HG03060 (cell line): ENCODE data around the gene NCAM1.
"Not testable (repeated sequence)": the region's sequence is repeated elsewhere in the genome, so short reads cannot be mapped to it uniquely, and the experiment has no call there.

Experiments used
- ATAC-seq: cut with Tn5 transposase; IDR thresholded peaks from one replicate; pipeline ENCODE4 v1.9.1; 2021; ENCODE audit warnings: low read depth, moderate number of reproducible peaks; ENCODE audit not compliant: unreplicated experiment

The NCAM1 gene

DNA sequence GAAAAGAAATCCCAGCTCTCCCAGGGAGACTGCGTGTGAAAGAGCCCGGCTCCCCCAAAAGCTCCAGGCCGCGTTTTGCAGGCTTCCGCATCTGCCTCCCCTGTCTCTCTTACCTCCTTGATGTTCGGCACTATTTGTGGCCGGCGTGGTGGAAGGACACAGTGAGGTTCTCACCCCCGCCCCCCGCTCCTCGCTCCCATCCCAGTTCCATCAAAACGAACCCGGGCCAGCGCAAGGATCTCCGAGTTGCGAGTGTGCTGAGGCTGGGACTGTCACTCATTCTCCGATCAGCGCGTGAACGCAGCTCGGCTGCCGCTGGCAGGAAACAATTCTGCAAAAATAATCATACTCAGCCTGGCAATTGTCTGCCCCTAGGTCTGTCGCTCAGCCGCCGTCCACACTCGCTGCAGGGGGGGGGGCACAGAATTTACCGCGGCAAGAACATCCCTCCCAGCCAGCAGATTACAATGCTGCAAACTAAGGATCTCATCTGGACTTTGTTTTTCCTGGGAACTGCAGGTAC, at the start of gene NCAM1:
NCAM1 (plus strand) TSS at position 275 of the 523 bp plus-strand sequence.
- no peak for ATAC-seq

DNA sequence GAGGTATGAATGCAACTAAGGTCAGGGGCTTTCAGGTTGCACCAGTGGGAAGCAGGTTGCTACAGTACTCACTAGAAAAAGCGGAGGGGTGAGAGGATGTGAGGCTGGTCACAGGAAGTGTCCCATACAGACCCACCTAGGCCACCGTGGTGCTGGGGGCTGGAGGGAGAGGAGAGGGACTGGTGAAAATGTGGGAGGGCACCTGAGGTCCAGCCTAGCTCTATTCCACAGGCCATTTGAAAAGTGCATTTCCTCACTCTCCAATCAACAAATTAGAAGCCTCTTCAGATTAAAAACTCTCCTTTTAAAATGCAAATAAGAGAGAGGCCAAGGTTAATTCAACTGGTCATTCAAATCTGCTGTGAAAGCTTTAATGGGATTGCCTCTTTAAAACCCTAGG, 38.6 kb upstream of the NCAM1 start:
- ATAC-seq, result no peak

DNA sequence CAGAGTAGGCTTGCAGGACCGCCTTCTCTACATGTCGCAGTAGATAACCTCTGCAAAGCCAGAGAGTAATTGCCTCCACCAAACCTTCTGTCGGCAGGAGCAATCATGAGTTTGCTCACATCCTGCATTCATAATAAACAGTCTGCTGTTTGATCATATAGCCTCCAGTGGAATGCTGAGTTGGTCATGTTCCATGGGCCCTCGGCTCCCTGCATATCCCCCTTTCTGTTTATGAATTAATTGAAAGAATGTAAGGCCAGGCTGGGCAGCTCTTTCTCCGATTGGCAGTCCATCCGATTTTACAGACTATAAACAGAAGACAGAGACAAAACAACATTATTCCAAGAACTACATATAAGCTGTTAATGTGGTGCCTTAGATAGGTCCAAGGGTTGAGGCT, 36.4 kb upstream of the NCAM1 start:
- ATAC-seq, result not testable (repeated sequence)

DNA sequence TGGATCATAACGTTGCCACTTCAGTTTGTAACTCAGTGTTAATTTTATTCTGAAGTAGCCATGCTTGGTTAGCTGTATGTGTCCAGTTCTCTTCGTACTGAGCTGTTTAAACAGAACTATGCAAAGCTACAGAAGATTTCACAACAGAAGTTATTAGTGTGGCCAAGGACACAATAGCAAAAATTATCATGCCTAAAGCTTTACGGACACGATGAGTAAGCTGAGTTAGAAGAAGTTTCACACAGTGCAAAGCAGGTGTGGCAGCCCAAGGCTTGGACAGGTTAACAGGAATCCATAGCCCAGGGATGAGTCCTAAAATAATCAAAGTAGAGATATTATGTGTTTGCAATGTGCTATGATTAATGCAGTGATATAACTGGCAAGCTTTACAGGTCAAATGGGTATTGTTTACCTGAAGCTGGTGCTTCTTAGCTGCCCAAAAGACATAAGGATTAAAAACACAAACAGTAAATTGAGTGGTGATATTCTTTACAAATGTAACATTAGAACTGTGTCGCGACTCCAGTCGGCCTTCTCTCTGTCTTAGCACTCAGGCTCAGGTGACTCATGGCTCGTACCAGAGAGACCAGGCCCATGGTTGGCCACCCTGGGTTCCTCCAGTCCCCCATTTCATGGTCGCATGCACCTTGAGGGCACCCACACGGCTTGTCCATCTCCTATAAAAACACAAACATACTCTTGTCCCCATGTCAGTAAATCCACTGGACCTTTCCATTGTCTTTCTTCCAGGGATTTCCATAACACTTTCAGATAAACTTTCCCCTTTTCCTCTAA, 35.5 kb upstream of the NCAM1 start:
- ATAC-seq, result no peak

DNA sequence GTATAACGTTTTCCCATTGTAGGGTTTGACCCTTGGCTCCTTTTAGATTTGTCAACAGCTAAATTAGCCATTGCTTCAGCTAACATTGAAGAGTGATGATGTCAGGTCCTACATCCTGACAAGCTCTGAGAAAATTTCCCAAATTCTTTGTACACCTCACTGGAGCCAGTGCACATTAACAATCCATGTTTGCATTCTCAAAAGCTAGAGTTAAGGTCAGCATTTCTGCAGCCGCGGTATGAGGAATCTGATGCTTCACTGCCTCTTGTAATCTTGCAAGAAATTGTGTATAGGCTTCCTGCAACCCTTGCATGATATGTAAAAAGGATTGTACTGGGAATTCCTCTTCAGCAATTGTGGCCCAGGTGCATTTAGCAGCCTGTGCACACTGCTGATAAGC, 33.1 kb upstream of the NCAM1 start:
- ATAC-seq, result no peak

DNA sequence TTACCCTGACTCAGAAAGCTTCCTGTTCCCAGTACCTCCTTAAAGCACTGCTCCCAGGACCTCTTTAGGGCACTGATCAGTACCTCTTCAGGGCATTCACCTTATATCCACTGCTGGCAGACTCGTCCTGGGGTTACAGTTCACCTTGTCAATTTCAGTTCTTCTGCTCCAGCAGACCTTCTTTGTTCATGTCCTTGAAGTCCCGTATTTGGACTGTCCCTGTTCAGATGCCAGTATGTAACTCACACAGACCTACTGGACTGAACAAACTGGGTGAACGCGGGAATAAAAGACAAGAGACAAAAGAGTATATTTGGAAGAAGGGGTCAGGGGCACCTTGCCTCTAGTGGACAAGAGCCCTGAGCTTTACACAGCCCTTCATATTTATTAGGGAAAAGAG, 31.8 kb upstream of the NCAM1 start:
- no peak for ATAC-seq

DNA sequence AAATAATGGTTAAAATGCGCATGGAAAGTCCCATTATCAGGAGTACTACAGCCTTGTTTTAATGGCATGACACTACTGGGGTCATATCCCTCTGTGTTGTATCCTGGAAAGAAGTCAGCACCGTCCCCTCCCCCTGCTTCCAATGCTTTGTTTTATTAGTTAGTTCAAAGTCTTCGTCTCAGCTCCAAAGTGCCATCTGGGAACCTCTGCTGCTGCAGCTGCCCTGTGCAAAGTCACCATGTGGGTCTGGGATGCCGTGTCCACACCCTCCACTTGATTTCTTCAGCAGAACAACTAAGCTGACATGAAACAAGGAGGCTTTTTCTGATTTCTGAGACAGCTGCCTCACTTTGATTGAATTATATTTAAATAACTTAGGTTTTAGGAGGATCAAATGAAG, 29.5 kb upstream of the NCAM1 start:
- ATAC-seq, result no peak

DNA sequence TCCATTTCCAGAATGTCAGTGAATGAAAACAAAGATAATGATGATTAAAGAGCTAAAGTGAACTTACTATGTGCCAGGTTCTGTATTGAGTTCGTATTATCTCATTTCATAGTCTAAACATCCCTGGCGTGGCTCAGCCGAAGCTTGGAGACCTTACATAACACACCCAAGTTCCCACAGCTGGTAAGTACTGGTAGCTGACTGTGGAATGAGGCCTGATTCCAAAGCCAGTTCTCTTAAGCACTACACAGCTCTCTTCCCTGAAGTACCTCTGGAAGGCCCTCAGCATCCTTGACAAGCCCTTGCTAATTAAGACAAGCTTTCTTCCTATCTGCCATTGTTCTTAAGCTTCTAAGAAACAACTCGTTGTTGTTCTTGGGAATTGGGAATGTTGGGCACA, 28.6 kb upstream of the NCAM1 start:
- ATAC-seq, result no peak

DNA sequence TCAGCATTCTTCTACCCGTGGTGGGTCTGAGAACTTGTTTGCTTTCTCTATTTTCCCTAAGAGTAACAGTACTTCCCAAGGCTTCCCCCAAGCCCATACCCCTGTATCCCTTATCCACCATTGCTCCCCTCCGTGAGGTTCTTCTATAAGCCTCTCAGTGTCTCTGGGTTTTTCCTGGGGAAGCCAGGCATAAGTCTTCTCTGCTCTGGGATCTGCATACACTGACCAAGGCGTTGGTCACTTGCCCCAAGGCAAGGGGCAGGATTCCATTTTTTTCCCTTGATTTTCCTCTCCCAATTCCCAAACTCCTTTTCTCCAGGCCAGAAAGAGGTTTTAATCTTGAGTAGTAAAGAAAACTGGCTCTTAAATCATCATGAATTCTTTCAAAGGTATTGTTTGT, 27.2 kb upstream of the NCAM1 start:
- no peak for ATAC-seq

DNA sequence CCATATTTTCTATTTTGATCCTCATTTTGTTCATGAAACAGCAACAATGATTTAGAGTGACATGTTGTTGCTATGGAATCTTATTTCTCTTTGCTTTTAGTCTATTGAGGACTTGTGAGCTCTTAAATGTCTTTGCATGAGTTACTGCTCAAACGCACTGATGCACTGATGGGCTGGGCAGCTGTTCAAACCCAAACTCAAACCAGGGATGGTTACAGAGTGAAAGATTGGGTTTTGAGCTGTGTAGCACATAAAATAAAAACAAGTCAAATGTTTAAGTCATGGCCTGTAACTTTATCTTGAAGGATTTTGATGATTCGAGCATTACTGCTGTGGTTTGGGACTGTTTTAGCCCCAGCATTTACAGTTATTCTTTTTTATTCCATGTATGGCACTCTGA, 20.1 kb upstream of the NCAM1 start:
- ATAC-seq, result no peak

DNA sequence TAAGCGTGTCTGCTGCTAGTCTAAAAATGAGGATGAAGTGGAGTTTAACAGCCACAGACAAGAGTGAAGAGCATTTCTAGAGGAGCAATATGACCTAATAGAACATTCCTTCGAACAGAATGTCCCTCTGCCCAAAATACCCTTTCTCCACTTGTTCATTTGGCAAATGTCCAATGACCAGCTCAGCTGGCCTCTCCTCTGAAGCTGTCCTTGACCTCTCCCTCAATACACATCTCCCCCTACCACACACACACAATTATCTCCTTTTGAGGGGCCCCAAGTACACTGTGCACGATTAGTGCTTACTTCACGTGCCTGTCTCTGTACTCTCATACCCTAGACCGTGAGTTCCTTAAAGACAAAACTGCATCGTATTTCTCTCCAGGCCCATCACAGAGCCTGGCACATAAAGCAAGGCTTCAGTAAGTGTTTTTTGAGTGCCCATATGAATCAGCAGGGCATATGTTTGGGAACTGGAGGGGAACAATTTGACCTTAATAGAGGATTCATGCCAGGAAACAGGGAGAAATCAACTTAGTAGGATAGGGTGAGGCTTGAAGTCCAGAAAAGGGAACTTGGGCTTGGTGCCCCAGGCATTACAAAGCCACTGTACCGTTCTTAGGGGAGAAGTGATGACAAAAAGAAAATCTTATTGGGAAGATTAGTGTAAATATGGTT, 18.1 kb upstream of the NCAM1 start:
- no peak for ATAC-seq

DNA sequence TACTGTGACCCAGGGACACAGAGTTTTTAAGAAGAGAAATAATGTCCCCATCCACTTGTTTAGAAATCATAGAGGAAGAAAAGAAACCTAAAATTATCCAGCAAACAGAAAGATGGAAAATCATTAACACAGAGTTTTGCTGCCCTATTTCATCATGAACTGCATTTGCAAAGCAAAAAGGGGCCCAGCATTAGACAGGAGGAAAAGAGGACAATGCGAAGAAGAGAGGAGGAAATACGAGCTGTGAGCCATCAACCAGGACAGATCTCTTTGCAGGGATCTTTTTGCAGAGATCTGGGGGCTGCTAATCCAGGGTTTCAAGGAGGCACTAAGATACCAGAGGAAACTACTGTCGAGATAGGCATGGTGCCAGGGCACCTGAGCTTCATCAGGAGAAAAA, 14.4 kb upstream of the NCAM1 start:
- no peak for ATAC-seq

DNA sequence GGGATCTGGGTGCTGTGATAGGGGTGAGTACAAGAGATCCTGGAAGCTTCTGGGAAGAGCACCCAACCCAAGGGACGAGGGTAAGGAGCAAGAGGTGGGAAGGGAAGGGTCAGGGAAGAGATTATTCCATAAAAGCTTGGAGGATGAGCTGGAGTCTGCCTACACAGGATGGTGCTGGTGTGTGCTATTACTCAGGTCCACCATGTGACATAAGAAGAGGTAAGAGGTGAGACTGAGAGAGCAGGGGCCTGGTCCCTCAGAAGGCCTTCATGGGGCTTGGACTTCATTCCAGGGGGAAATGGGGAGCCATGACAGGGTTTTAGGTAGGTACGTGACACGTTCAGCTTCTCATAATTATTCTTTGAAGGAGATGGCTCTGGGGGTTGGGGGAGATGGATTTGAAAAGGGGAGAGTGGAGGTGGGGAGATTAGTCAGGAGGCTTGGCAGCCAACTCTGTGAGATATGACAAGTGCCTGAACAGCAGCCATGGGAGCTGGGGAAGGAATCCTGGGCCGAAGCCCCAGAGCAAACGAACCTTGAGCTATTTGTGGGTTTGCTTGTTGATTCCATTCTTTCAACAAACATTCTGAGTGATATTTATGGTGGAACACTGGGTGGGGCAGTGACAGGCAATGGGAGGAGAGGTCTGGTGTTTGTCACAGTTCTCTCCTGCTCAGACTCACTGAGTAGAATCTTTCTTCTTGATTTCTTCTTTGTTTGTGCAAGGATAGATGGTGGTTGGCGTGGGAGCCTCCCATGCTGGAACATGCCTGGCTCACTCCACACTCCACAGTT, 11.2 kb upstream of the NCAM1 start:
- ATAC-seq, result no peak

DNA sequence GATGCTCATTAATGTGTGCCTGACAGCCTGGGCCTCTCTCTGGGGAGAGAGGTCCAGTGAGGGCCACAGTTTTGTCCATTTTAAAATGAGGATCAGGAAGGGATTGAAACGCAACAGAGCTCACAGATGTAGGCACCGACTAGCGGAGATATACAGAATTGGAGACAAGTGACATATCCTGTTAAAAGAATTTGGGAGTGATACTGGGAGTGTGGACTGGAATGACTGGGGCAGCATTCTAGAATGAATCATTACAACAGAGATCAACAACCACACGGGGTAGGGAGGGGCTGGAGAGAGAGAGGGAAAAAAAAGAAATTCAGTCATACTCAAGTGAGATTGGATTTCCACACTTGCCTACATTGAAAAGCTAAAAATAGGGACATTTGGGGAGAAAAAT, 2.5 kb upstream of the NCAM1 start:
- no peak for ATAC-seq

DNA sequence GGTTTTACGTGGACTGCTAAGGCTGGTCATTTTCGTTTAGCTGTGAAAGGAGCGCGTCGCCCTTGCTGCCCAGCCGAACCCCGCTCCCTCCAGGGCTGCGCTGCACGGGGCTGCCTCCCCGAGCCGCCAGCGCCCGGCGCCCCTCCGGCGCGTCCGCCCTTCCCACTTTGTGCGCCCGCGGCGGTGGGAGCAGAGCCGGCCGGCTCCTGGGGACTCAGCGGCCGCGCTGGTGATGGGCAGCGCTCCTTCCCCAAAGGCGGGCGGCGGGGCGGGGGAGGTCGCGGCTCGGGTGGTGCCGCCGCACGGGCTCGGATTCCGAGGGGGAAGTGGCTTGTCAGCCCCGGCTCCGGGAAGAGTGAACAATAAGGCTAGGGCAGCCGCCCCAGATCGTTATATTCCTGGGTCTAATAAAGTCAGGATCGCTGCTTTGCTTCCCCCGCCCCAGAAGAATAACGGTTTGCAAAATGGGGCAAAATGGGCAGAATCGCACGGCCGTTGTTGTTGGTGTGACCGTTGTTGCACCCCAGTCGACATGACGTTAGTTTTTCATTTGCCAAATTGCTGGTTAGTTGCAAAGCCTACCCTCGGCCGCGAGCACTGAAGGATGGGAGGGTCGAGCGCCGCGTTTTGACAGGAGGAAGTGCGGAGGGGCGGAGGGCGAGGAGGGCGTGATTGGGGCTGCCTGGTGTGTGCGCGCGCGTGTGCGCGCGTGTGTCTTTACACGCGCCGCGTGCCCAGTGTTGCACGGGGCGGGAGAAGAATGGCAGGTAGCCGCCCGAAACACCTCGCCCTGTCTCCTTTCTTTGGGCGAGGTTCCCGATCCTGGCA, 745 bp downstream of the NCAM1 start:
- ATAC-seq, result no peak

DNA sequence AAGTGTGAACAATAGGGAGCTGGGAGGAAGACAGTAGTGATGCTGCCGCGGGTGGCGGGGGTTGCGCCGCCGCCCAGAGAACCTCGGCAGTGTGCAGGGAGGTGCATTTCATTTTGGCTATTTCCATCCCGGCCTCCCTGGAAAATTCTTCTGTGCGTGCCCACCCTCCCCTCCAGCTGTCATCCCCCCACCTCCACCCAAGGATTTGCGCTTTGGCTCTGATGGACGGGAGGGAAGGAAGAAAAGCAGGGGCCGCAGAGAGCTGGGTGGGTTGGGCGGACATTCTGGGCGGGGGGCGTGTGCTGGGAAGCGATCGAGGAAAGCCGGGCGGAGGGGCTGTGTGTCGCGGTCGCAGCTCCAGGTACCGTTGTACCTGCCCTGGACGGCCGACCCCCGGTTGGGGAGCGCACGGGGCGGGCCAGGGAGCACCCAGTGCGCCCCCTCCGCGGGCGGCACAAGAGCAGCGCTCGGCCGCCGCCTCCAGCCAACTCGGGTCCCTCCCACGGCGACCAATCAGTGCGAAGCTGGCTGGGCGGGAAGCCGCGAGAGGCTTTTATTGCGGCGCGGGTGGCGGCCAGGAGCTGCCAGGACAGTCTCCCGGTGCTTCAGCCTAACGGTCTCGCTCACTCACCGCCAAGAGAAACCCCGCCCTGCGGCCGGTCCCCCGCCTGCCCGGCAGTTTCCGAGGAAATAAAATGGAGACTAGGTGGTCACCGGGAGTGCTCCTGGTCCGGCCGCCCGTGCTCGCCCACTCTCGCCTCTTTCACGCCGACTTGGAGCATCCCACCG, 1.6 kb downstream of the NCAM1 start:
- no peak for ATAC-seq

DNA sequence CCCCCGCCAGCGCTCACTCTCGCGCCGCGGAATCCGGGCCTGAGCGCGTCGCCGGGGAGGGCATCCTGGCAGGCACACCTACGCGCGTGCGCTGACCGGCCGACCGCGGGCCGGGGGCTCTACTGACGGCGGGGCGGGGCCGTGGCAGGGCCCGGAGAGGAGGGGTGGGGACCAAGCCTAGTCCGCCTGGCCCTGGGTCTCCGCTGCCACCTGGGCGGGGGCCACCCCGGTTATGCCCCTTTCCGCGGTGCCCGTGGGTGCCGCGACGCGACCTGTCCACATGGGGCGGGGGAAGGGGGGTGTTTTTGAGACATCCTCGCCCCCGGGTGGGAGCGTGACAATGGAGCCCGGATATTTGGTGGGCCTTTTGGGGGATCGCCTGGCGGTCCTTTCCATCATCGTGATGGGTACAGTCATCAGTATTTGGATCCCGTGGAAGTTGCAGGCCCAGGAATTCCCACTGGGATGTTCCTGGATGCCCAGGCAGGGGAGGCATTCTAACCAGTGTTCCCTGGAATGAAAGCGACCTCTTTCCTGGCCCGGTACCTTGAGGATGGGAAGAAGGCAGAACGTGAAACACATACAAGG, 2.2 kb downstream of the NCAM1 start:
- no peak for ATAC-seq

DNA sequence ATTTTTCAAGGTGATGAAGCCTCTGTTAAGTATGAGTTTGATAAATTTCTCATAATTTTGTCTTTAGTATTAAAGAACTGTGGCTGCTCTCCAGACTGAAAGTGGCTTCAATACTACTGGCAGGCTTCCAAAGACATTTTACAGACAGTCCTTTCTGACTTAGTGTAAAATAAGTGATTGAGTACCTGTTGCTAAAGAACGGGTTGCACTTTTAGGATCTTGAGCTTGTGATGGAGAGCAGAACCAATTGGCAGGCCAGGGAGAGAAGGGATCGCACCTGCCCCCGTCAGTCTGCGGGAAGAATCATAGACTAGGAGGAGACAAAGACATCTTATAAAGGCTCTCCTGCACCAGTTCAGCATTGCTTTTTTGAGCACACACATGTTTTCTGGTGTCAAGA, 4.4 kb downstream of the NCAM1 start:
- no peak for ATAC-seq

DNA sequence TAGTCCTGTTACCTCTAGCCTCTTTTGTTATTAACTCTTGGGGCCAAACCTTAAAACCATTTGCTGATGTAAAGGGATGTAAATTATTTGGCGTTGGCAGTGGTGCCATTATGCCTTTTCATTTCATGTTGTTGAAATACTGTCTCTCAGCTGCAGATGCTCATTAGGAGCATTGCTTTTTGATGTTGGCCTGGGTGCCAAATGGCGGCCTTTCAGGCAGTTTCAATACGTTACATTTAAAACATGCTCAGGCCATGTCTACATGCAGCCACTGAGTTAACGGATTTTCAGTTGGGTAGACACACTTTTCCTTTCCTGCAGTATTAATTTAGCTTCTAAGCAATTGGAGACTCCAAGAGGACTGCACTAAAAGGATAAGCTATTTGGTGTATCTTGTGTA, 5.3 kb downstream of the NCAM1 start:
- ATAC-seq, result no peak
